Stimulated activated naive CD8-positive, alpha-beta T cell treated with anti-CD3 and anti-CD28 coated beads, Interleukin-15, Interleukin-2, amounts not matched to agents 100 ng/mL and 50 ng/mL, for 24 hours (primary cell): Measurements from ENCODE around the gene ANO9.
"Not testable (repeated sequence)": the region's sequence is repeated elsewhere in the genome, so short reads cannot be mapped to it uniquely, and the experiment has no call there.

Source experiments
- H3K27ac Mint-ChIP-seq: one replicate; pipeline ENCODE4 v1.8.0; 2021; ENCODE audit warnings: mild to moderate bottlenecking, mixed read lengths
- H3K27me3 Mint-ChIP-seq: one replicate; pipeline ENCODE4 v1.8.0; 2021; ENCODE audit warnings: mixed read lengths
- H3K36me3 Mint-ChIP-seq: one replicate; pipeline ENCODE4 v1.8.0; 2021; ENCODE audit warnings: low read depth, mixed read lengths
- H3K4me1 Mint-ChIP-seq: one replicate; pipeline ENCODE4 v1.8.0; 2021; ENCODE audit warnings: low read depth, mixed read lengths
- H3K4me3 Mint-ChIP-seq: one replicate; pipeline ENCODE4 v1.8.0; 2021; ENCODE audit warnings: mild to moderate bottlenecking, mixed read lengths
- H3K9me3 Mint-ChIP-seq: one replicate; pipeline ENCODE4 v1.8.0; 2021; ENCODE audit warnings: mixed read lengths

ANO9 gene

GRCh38 chr11:410711-411110 lies 31.1 kb downstream of the ANO9 start:
- not testable (repeated sequence) for H3K9me3 Mint-ChIP-seq, H3K27me3 Mint-ChIP-seq, H3K36me3 Mint-ChIP-seq, H3K4me3 Mint-ChIP-seq, H3K27ac Mint-ChIP-seq
- peaks cover 23% of the 10 kb centered on the region for H3K4me1 Mint-ChIP-seq

- Mint-ChIP-seq H3K4me1 (peaks cover 15% of the 10 kb centered on the region), H3K9me3 (no peaks in the 10 kb centered on the region), H3K27me3 (no peaks in the 10 kb centered on the region), H3K4me3 (no peak overlapping the region), H3K36me3 (no peaks in the 10 kb centered on the region), H3K27ac (no peak overlapping the region)
Observed at GRCh38 chr11:409600-410483, 32.0 kb downstream of the ANO9 start.

GRCh38 chr11:409008-409599 lies 32.7 kb downstream of the ANO9 start:
- H3K27me3 Mint-ChIP-seq, result no peaks in the 10 kb centered on the region
- H3K9me3 Mint-ChIP-seq, result no peaks in the 10 kb centered on the region
- no peak overlapping the region for H3K27ac Mint-ChIP-seq
- peaks cover 7% of the 10 kb centered on the region for H3K4me1 Mint-ChIP-seq
- no peaks in the 10 kb centered on the region for H3K36me3 Mint-ChIP-seq
- no peak overlapping the region for H3K4me3 Mint-ChIP-seq

- H3K4me3 Mint-ChIP-seq, result no peak overlapping the region
- H3K27ac Mint-ChIP-seq, result no peak overlapping the region
Observed at GRCh38 chr11:408154-409007, 33.4 kb downstream of the ANO9 start.

GRCh38 chr11:407651-408123 lies 34.1 kb downstream of the ANO9 start:
- H3K27ac Mint-ChIP-seq, result no peak overlapping the region
- no peaks in the 10 kb centered on the region for H3K36me3 Mint-ChIP-seq
- H3K4me1 Mint-ChIP-seq, result no peaks in the 10 kb centered on the region
- no peaks in the 10 kb centered on the region for H3K9me3 Mint-ChIP-seq
- no peak overlapping the region for H3K4me3 Mint-ChIP-seq
- no peaks in the 10 kb centered on the region for H3K27me3 Mint-ChIP-seq

More at GRCh38 chr11:408154-409007, 33.4 kb downstream of the ANO9 start:
- H3K27me3 Mint-ChIP-seq, result no peaks in the 10 kb centered on the region
- H3K9me3 Mint-ChIP-seq, result no peaks in the 10 kb centered on the region
- peaks cover 6% of the 10 kb centered on the region for H3K4me1 Mint-ChIP-seq
- H3K36me3 Mint-ChIP-seq, result no peaks in the 10 kb centered on the region

- Mint-ChIP-seq H3K4me1 (no peaks in the 10 kb centered on the region), H3K36me3 (no peaks in the 10 kb centered on the region), H3K4me3 (no peak overlapping the region), H3K9me3 (no peaks in the 10 kb centered on the region), H3K27ac (no peak overlapping the region), H3K27me3 (no peaks in the 10 kb centered on the region)
Observed at GRCh38 chr11:406796-407650, 34.8 kb downstream of the ANO9 start.

GRCh38 chr11:405954-406795 lies 35.6 kb downstream of the ANO9 start:
- Mint-ChIP-seq H3K4me3 (no peak overlapping the region), H3K9me3 (no peaks in the 10 kb centered on the region), H3K27ac (no peak overlapping the region), H3K36me3 (no peaks in the 10 kb centered on the region), H3K27me3 (no peaks in the 10 kb centered on the region), H3K4me1 (no peaks in the 10 kb centered on the region)

- Mint-ChIP-seq H3K9me3 (no peaks in the 10 kb centered on the region), H3K4me1 (no peaks in the 10 kb centered on the region), H3K4me3 (no peak overlapping the region), H3K27ac (no peak overlapping the region), H3K36me3 (no peaks in the 10 kb centered on the region), H3K27me3 (no peaks in the 10 kb centered on the region)
Observed at GRCh38 chr11:405323-405953, 36.4 kb downstream of the ANO9 start.

GRCh38 chr11:404551-405264 lies 37.1 kb downstream of the ANO9 start:
- H3K4me3 Mint-ChIP-seq, result no peak overlapping the region
- no peaks in the 10 kb centered on the region for H3K36me3 Mint-ChIP-seq
- no peaks in the 10 kb centered on the region for H3K27me3 Mint-ChIP-seq
- no peaks in the 10 kb centered on the region for H3K9me3 Mint-ChIP-seq
- no peaks in the 10 kb centered on the region for H3K4me1 Mint-ChIP-seq
- no peak overlapping the region for H3K27ac Mint-ChIP-seq

GRCh38 chr11:403761-404431 lies 37.9 kb downstream of the ANO9 start:
- H3K4me3 Mint-ChIP-seq, result no peak overlapping the region
- H3K9me3 Mint-ChIP-seq, result no peaks in the 10 kb centered on the region
- H3K27me3 Mint-ChIP-seq, result no peaks in the 10 kb centered on the region
- no peaks in the 10 kb centered on the region for H3K4me1 Mint-ChIP-seq
- H3K36me3 Mint-ChIP-seq, result no peaks in the 10 kb centered on the region
- H3K27ac Mint-ChIP-seq, result no peak overlapping the region

- Mint-ChIP-seq H3K9me3 (no peaks in the 10 kb centered on the region), H3K27ac (no peak overlapping the region), H3K4me3 (no peak overlapping the region)
Observed at GRCh38 chr11:403021-403760, 38.6 kb downstream of the ANO9 start.

GRCh38 chr11:401196-401595 lies 40.6 kb downstream of the ANO9 start:
- not testable (repeated sequence) for H3K4me3 Mint-ChIP-seq, H3K27me3 Mint-ChIP-seq, H3K4me1 Mint-ChIP-seq, H3K9me3 Mint-ChIP-seq, H3K36me3 Mint-ChIP-seq, H3K27ac Mint-ChIP-seq

More at GRCh38 chr11:403021-403760, 38.6 kb downstream of the ANO9 start:
- Mint-ChIP-seq H3K27me3 (no peaks in the 10 kb centered on the region), H3K36me3 (no peaks in the 10 kb centered on the region), H3K4me1 (no peaks in the 10 kb centered on the region)
